Mammary epithelial cell (primary cell): ENCODE data around the gene SPATS1.

ENCODE experiments used
- EZH2 ChIP-seq: IDR thresholded peaks from 2 replicates; pipeline ENCODE4 v1.6.1; 2012; ENCODE audit warnings: low read length, inconsistent platforms, borderline replicate concordance
- TF ChIP-seq, protein P1 (sequence below), 2 donors: IDR thresholded peaks in 1 of 2; conservative IDR thresholded peaks in 1 of 2; 2 replicates each; pipeline ENCODE4 v1.5.1; 2011 to 2012; ENCODE audit warnings: inconsistent platforms in 2 of 2, low read length in 2 of 2, mild to moderate bottlenecking in 2 of 2, control low read depth in 1 of 2, low read depth in 1 of 2; ENCODE audit not compliant: insufficient read depth in 1 of 2; ENCODE audit errors: extremely low read depth in 1 of 2

DNA sequence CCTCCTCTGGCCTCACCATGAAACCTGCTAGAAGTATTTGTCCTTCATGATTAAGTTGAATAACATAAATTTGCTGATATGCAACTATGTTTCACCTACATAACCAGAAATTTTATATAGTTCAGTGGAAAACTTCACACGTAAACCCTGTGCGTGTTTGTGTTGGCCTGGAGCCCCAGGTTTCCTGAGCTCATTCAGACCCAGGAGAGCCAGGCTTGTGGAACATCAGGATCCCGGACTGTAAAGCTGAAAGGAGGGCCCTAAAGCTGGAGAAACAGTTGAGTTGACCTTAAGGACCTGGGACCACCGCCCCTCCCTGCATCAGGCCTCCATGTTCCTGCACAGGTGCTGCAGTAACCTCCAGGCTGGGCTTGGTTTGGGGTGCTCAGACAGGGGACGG, 3.1 kb upstream of the SPATS1 start:
- TF ChIP-seq EZH2: no peak
- TF ChIP-seq, protein P1, sequence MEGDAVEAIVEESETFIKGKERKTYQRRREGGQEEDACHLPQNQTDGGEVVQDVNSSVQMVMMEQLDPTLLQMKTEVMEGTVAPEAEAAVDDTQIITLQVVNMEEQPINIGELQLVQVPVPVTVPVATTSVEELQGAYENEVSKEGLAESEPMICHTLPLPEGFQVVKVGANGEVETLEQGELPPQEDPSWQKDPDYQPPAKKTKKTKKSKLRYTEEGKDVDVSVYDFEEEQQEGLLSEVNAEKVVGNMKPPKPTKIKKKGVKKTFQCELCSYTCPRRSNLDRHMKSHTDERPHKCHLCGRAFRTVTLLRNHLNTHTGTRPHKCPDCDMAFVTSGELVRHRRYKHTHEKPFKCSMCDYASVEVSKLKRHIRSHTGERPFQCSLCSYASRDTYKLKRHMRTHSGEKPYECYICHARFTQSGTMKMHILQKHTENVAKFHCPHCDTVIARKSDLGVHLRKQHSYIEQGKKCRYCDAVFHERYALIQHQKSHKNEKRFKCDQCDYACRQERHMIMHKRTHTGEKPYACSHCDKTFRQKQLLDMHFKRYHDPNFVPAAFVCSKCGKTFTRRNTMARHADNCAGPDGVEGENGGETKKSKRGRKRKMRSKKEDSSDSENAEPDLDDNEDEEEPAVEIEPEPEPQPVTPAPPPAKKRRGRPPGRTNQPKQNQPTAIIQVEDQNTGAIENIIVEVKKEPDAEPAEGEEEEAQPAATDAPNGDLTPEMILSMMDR (conservative IDR thresholded peaks at IDR 0.05 in 1 of 2, IDR thresholded peaks at IDR 0.05 in 1 of 2; ENCODE audit: extremely low read depth in 1 of 2, insufficient read depth in 1 of 2, low read depth in 1 of 2, low read length in 2 of 2): no peak
